ENCODE results near the gene ATP11A.

Gene ATP11A

GRCh38 chr13:112772539-112772909 is 82.7 kb downstream of the ATP11A start:
- H3K4me3 ChIP-seq (ENCODE audit: low read length), result no peak overlapping the region

GRCh38 chr13:112772929-112773328 is 83.1 kb downstream of the ATP11A start:
- H3K4me3 ChIP-seq (ENCODE audit: low read length), result no peak overlapping the region
- TF ChIP-seq CTCF (conservative IDR thresholded peaks at IDR 0.05; ENCODE audit: low read length), result no peak
- no peak for DNase-seq (ENCODE audit: low read depth)

More at GRCh38 chr13:112772539-112772909, 82.7 kb downstream of the ATP11A start:
- no peak for DNase-seq (ENCODE audit: low read depth)
- no peak for TF ChIP-seq CTCF (conservative IDR thresholded peaks at IDR 0.05; ENCODE audit: low read length)

GRCh38 chr13:112773601-112774447 is 84.0 kb downstream of the ATP11A start:
- no peak for DNase-seq (ENCODE audit: low read depth)
- no peak for TF ChIP-seq CTCF (conservative IDR thresholded peaks at IDR 0.05; ENCODE audit: low read length)
- no peak overlapping the region for H3K4me3 ChIP-seq (ENCODE audit: low read length)

GRCh38 chr13:112774448-112774792 is 84.6 kb downstream of the ATP11A start:
- no peak for DNase-seq (ENCODE audit: low read depth)
- no peak for TF ChIP-seq CTCF (conservative IDR thresholded peaks at IDR 0.05; ENCODE audit: low read length)
- no peak overlapping the region for H3K4me3 ChIP-seq (ENCODE audit: low read length)

- no peak for DNase-seq (ENCODE audit: low read depth)
- no peak overlapping the region for H3K4me3 ChIP-seq (ENCODE audit: low read length)
- no peak for TF ChIP-seq CTCF (conservative IDR thresholded peaks at IDR 0.05; ENCODE audit: low read length)
Observed at GRCh38 chr13:112774829-112775565, 85.2 kb downstream of the ATP11A start.

- TF ChIP-seq CTCF (conservative IDR thresholded peaks at IDR 0.05; ENCODE audit: low read length), result no peak
Observed at GRCh38 chr13:112775791-112776279, 86.0 kb downstream of the ATP11A start.

More at GRCh38 chr13:112775791-112776279, 86.0 kb downstream of the ATP11A start:
- no peak overlapping the region for H3K4me3 ChIP-seq (ENCODE audit: low read length)
- DNase-seq (ENCODE audit: low read depth), result no peak
